HUES64 (cell line): Measurements from ENCODE around the gene SOWAHA. TPM values are rescaled to one million over a fixed set of nuclear protein-coding genes. Genes with fewer than 3 reads are reported as not detected.

Experiments used
- H3K27ac ChIP-seq: 2 replicates; pipeline ENCODE4 v1.7.0; 2013; ENCODE audit warnings: low read depth, low read length, inconsistent platforms
- H3K27me3 ChIP-seq: 2 replicates; pipeline ENCODE4 v1.6.1; 2013; ENCODE audit warnings: mild to moderate bottlenecking, low read length; ENCODE audit not compliant: insufficient read depth
- H3K36me3 ChIP-seq: 2 replicates; pipeline ENCODE4 v1.6.1; 2013; ENCODE audit warnings: mild to moderate bottlenecking, low read length; ENCODE audit not compliant: insufficient read depth
- H3K4me1 ChIP-seq: 2 replicates; pipeline ENCODE4 v1.6.1; 2013; ENCODE audit warnings: mild to moderate bottlenecking, low read length, moderate library complexity; ENCODE audit not compliant: insufficient read depth
- H3K4me3 ChIP-seq: 2 replicates; pipeline ENCODE4 v1.5.1; 2013; ENCODE audit warnings: mild to moderate bottlenecking, low read length, moderate library complexity
- H3K9ac ChIP-seq: 2 replicates; pipeline ENCODE4 v1.6.1; 2013; ENCODE audit warnings: mild to moderate bottlenecking, low read depth, low read length
- H3K9me3 ChIP-seq: 2 replicates; pipeline ENCODE4 v1.6.1; 2013; ENCODE audit warnings: low read depth, low read length; ENCODE audit not compliant: insufficient read depth
- WGBS: fragments of 150-250, 120-280 bp; methylation state at CpG from one replicate; pipeline ENCODE4 v1.1.7; 2013; ENCODE audit warnings: missing lambda C conversion rate; 5-methylcytosine and 5-hydroxymethylcytosine counted together
- polyA plus RNA-seq, 2 experiments: library from polyadenylated mRNA; stranded (reverse); fragments of 50-300 nt; gene quantifications; one replicate each; pipeline ENCODE4 v1.2.3, GENCODE V29; 2013

SOWAHA gene
- polyA plus RNA-seq (2013, experiment 1 of 2), result not detected
- 0.13 TPM for polyA plus RNA-seq (2013, experiment 2 of 2)

DNA sequence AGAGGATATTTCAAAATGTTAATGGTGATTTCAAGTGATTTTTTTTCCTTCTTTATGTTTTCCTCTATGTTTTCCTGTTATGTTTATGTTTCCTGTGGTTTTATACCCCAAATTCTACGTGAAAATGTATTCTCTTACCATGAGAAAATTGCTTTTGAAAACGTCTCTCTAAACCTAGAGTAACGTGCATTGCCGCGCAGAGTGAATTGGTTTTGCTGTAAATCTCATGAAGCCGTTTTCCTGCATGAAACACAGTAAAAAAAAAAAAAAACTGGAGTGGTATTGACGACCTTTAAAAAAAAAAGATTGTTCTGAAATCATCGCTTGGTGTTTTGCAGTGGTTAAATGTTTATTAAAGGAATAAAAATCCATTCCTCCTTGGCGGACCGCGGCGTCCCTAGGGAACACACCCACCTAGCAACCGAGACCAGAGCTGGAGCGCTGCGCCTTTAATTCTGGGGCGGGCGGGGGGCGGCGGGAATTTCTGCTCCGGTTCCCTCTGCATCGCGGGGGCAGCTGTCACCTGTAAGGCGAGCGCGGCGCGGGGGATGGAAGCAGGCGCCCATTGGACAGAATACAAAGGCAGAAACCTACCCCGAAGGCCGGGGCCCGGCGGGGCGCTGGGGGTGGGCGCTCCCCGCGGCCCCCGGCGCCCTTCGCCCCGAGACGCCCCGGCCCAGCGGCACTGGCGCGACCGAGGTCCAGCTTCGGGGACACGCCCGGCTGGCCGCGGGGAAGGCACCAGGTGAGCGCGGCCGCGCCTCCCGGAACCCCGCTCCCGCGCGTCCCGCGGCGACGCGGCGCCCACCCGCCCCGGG is at the start of gene SOWAHA:
SOWAHA (plus strand) TSS at position 522 of the 818 bp plus-strand sequence. CDS start 320 bp downstream, outside the sequence.
- Histone ChIP-seq H3K27ac (no peak within 1 kb of the TSS), H3K9me3 (no peaks in the 10 kb centered on the region), H3K36me3 (no peaks in the 10 kb centered on the region), H3K9ac (no peak within 1 kb of the TSS), H3K4me1 (0 out of 2 replicates have a peak, but pooled peaks cover 8% of the 10 kb centered on the region), H3K27me3 (peaks cover 84% of the 10 kb centered on the region), H3K4me3 (peak within 1 kb of the TSS; percentile 34)
- WGBS, result 2% methylated on average over 67 of the region's 68 CpGs

DNA sequence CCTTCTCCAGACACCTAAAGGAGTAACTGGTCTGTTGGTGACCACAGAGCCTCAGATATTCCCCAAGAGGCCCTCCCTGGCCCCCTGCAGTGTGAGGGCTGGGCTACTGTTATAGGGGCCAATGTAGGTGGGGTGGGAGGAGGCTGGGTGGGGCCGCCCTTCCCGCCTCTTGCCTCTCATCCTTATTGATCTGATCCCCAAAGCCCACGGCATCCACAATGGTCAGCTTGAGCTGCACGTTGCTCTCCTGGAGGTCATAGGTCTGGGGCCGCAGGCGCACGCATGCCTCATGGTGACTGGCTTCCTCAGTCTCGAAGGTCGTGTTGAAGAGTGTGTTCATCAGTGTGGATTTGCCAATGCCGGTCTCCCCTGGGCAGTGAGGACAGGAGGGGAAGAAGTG is 49.1 kb upstream of the SOWAHA start:
- H3K36me3 ChIP-seq, result peaks cover 8% of the 10 kb centered on the region; the same call in 1 of the 2 replicates
- H3K4me1 ChIP-seq, result no peaks in the 10 kb centered on the region
- H3K9me3 ChIP-seq, result no peaks in the 10 kb centered on the region
- 96% methylated on average over 10 of the region's 10 CpGs for WGBS
- no peaks in the 10 kb centered on the region for H3K27me3 ChIP-seq
- no peak overlapping the region for H3K27ac ChIP-seq
- H3K4me3 ChIP-seq, result no peak overlapping the region
- H3K9ac ChIP-seq, result no peak overlapping the region

DNA sequence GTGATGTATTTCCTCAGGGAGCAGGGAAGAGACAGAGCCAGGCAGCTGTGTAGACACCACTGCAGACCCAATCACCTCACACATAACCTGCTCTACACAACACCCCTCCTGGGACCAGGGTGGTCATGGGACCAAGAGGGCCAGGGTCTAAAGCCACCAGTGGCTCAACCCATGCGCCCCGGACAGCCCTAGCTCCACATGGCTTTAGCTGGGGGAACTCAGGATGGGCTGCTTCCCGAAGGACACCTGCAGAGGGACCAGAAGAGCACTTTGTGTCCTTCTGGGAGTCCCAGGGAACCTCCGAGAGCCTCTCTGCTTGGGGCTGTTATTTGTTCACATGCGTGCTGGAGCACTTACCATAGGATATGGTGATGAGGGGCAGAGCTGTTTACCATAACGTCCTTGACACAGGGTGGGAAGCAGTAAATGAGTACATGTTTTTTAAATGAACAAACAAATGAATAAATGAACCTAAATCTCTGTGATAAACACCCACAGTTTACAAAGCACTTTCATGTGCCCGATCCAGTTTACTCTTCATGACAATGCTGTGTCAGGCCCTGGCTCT is 48.3 kb upstream of the SOWAHA start:
- no peaks in the 10 kb centered on the region for H3K4me1 ChIP-seq
- H3K9ac ChIP-seq, result no peak overlapping the region
- no peaks in the 10 kb centered on the region for H3K9me3 ChIP-seq
- peaks cover 6% of the 10 kb centered on the region; the same call in 1 of the 2 replicates for H3K36me3 ChIP-seq
- H3K27ac ChIP-seq, result no peak overlapping the region
- H3K4me3 ChIP-seq, result no peak overlapping the region
- H3K27me3 ChIP-seq, result no peaks in the 10 kb centered on the region
- WGBS, result 93% methylated on average over 6 of the region's 7 CpGs

DNA sequence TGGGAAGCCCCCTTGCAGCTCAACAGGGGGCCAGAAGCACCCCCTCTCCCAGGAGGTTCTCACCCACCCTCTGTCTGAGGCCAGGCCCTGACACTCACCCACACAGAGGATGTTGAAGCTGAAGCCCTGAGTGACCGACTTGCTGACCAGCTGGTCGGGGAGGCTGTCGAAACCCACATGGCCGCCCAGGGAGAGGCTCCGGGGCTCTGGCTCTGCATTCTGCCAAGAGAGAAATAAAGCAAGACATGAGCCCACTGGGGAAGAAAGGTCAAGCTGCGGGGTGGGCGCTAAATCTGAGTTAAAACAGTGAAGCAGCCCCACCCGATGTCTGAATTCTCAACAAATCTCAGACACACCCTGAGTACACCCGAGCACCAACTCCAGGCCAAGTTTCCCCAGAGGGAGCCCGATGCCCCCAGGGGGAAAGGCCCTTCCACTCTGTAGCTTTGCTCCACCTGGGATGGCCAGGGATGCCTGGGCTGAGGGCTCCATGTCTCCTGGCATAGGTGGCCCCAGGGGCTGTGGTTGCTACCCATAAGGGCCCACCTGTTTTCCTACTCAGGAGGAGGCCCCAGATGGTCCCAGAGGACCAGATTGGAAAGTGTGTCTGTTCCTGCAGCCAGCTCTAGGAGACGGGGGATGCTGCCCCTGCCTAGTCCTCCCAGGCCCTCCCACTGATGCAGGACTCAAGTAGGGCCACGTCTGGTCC is 47.6 kb upstream of the SOWAHA start:
- Histone ChIP-seq H3K4me1 (no peaks in the 10 kb centered on the region), H3K4me3 (no peak overlapping the region), H3K27ac (no peak overlapping the region), H3K36me3 (peaks cover 6% of the 10 kb centered on the region; the same call in 1 of the 2 replicates), H3K9me3 (no peaks in the 10 kb centered on the region), H3K27me3 (no peaks in the 10 kb centered on the region), H3K9ac (no peak overlapping the region)
- WGBS, result 93% methylated on average over 12 of the region's 12 CpGs

DNA sequence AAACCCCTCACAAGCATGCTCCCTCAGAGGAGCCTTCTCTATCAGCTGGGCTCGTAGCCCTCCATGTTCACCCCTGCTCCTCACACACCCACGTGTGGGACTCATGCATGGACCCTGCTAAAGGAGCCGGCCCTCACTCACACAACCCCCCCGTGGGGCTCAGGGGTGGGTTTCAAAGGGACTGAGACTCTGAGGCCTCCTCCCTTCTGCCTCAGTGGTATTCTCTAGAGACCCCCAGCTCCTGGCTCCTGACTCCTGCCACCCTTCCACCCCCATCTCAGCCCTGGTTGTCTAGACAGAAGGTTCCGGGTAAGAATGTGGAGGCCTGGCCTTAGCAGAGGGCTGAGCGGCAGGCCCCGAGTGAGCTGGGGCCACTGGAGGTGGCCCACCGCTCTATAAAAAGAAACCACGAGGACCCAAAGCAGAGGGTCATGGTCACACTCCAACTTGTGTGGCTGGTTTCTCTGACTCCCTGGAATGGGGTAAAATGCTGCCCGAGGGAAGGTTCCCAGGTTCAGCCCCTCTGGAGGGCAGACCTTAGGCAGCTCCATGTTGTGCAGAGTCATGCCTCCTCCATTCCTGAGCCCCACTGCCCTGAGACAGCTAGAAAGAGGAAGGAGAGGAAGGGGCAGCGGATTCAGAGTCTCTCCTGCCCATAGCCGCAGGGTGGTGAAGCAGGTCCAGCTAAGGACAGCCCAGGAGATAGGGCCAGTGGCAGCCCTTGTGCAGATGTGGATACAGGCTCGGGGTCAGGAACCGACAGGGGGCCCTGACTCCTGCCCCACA is 46.9 kb upstream of the SOWAHA start:
- H3K4me3 ChIP-seq, result no peak overlapping the region
- no peaks in the 10 kb centered on the region for H3K9me3 ChIP-seq
- H3K27me3 ChIP-seq, result no peaks in the 10 kb centered on the region
- 92% methylated on average over 14 of the region's 14 CpGs for WGBS
- no peak overlapping the region for H3K27ac ChIP-seq
- H3K36me3 ChIP-seq, result peaks cover 1% of the 10 kb centered on the region; the same call in 1 of the 2 replicates
- no peak overlapping the region for H3K9ac ChIP-seq
- H3K4me1 ChIP-seq, result peaks cover 4% of the 10 kb centered on the region; the same call in 1 of the 2 replicates

DNA sequence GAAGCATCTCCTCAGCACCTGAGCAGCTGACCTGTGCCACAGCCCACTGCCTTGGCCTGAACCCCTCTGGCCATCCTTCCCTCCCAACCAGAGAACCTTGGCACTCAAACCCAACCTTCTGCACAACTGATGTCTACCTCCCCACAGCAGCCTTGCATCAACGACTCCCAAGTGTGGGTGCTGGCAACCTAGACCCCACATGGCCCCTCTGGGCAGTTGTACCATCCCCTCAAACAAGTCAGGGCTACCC is 46.4 kb upstream of the SOWAHA start:
- Histone ChIP-seq H3K4me3 (no peak overlapping the region), H3K27ac (no peak overlapping the region), H3K36me3 (no peaks in the 10 kb centered on the region; the same call in 1 of the 2 replicates), H3K9ac (no peak overlapping the region), H3K27me3 (no peaks in the 10 kb centered on the region), H3K9me3 (no peaks in the 10 kb centered on the region), H3K4me1 (peaks cover 8% of the 10 kb centered on the region; the same call in 1 of the 2 replicates)
- 91% methylated on average over 1 of the region's 1 CpG for WGBS

DNA sequence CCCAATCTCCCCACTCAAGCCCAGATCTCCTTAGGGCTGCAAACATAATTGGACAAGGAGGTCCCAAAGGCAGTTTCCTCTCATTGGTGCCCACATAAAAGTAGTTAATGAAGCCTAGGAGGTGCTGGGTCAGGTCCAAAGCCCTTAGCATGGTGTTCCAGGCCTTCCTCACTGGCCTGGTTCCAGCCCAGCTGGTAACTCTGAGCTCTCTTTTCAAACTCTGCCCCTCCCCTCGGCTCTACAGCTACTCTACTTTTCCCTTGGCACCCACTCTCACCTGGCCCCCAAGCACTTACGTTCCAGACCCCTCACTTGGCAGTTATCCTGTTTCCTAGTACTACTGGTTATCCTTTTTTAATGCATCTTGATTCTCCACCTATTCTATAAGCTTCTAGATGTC is 46.0 kb upstream of the SOWAHA start:
- no peak overlapping the region for H3K9ac ChIP-seq
- no peaks in the 10 kb centered on the region for H3K27me3 ChIP-seq
- H3K9me3 ChIP-seq, result no peaks in the 10 kb centered on the region
- H3K36me3 ChIP-seq, result no peaks in the 10 kb centered on the region; the same call in 1 of the 2 replicates
- no peak overlapping the region for H3K27ac ChIP-seq
- no peak overlapping the region for H3K4me3 ChIP-seq
- H3K4me1 ChIP-seq, result peaks cover 12% of the 10 kb centered on the region; the same call in 1 of the 2 replicates
- WGBS, result 86% methylated on average over 2 of the region's 2 CpGs

DNA sequence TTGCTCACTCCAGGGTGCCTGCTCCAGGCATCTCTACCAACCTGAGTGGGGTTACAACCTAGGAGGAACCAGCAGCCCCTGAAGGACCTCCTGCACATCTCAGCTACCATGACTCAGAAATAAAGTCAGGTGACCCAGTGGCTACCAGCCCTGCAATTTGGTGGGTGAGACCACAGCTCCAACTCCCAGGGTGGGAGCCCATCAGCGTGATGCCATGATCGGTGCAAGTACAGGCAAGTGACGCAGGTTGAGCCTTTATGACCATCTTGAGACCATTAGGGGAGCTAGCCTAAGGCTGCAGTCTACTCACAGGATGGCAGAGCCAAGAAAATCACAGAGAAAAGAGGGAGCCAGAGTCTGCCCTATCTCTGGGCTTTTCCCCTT is 44.6 kb upstream of the SOWAHA start:
- Histone ChIP-seq H3K27ac (no peak overlapping the region), H3K9ac (no peak overlapping the region), H3K27me3 (no peaks in the 10 kb centered on the region), H3K4me1 (peaks cover 15% of the 10 kb centered on the region; the same call in 1 of the 2 replicates), H3K9me3 (no peaks in the 10 kb centered on the region), H3K36me3 (no peaks in the 10 kb centered on the region; the same call in 1 of the 2 replicates), H3K4me3 (no peak overlapping the region)
- WGBS, result 96% methylated on average over 3 of the region's 3 CpGs

DNA sequence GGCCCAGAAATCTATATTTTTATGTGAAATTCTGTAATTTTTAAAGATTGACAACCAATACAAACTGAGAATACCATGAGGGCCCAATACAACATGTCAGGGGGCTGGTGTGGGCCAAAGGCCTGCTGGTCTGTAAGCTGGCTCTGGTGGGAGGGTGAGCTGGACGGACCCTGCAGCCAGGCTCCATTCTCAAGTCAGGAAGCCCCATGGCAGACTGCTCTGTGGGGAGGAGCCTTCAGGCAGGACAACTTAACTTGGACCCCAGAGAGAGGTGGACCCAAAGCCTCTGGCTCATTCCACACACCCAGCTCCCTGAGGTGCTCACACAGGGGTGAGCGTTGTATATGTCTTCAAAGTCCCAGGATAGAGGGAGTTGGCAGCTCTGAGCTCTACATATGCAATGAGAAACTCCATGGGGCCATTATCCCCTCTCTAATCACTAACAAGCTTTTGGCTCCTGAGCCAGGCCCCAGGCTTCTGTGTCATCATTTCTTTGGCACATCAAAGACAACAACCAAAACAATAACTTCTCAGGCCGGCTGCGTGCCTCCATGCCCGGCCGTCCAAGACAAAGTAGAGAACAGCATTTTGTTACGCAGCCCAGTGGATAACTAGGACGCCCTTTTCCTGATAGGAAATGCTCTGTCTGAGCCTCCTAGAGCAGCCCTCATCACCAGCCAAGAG is 42.5 kb upstream of the SOWAHA start:
- Histone ChIP-seq H3K9ac (no peak overlapping the region), H3K4me3 (no peak overlapping the region), H3K36me3 (no peaks in the 10 kb centered on the region), H3K4me1 (peaks cover 15% of the 10 kb centered on the region; the same call in 1 of the 2 replicates), H3K27ac (no peak overlapping the region; the same call in 1 of the 2 replicates), H3K9me3 (no peaks in the 10 kb centered on the region), H3K27me3 (peaks cover 14% of the 10 kb centered on the region)
- 58% methylated on average over 7 of the region's 8 CpGs for WGBS

DNA sequence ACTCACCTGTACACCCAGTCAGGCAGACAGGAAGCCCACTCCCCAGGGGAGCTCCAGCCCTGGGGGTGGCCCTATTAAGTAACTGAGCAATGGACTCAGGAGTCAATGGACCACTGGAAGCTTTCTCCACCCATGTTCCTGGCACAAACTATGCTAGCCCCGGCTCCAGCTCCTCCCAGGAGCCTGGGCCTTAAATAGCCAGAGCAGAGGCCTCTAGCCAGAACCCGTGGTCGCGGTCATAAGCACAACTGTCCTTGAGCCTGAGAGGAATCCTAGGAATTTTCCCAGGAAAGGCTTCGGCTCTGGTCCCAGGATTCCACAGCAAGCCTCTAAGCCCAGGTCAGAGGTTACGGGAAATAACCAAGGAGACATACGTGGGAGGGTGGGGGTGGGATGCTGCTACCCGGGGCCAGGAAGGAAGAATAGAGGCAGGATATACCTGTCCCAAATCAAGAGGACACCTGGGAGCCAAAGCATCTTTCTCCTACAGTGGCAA is 41.6 kb upstream of the SOWAHA start:
- Histone ChIP-seq H3K27ac (peak overlapping the region; percentile 20; the same call in 1 of the 2 replicates), H3K4me3 (no peak overlapping the region), H3K4me1 (peaks cover 15% of the 10 kb centered on the region; the same call in 1 of the 2 replicates), H3K9me3 (no peaks in the 10 kb centered on the region), H3K36me3 (no peaks in the 10 kb centered on the region), H3K27me3 (peaks cover 24% of the 10 kb centered on the region), H3K9ac (no peak overlapping the region)
- 58% methylated on average over 8 of the region's 8 CpGs for WGBS
